Transverse colon (tissue), 3 donors: ENCODE results near the gene SH3BP5.

Experiments
- POLR2A ChIP-seq: fragments of 450-650 bp; IDR thresholded peaks from one replicate; pipeline ENCODE4 v1.6.1; 2016; ENCODE audit warnings: antibody characterized with exemption, mild to moderate bottlenecking, moderate library complexity
- TF ChIP-seq, protein P1 (sequence below), 5 experiments: fragments of 200-600 bp in 3 of 5; fragments of 450-650 bp in 2 of 5; sonication (generic) in 3 of 5; IDR thresholded peaks; 1 replicate in 2 of 5; 2 replicates in 3 of 5; pipeline ENCODE4 v1.5.1; 2016 to 2017; ENCODE audit warnings: antibody characterized with exemption in 5 of 5, inconsistent platforms in 3 of 5, mild to moderate bottlenecking in 2 of 5, moderate library complexity in 1 of 5

DNA sequence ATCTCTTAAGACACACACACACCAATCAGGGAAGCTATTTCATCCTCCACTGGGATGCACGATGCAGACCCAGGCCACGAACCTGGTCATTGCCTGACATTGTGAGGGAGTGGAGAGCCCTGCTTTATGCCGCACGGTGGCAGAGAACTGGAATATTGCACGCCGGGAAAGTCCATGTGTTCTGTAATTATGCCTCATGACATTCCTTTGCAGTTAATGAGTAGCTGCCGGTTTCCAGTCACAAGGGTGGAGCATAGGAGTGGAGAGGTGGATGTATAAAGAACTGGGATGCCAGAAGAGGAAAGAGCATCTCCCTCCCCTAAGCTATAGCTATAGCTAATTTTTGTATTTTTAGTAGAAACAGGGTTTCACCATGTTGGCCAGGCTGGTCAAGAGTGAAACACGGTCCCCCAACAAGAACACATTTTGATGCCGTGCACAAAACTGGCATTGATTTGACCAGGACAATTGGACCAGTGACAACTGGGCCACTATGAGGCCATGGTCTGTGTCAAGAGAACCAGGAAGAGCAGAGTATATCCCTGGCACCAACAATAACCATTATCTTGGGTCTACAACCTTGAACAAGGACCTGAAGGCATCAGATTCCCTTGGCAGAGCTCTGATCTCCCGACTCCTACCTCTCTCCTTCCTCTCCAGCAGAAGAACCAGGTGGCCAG lies 51.4 kb downstream of the SH3BP5 start:
- no peak for TF ChIP-seq POLR2A
- TF ChIP-seq, protein P1, sequence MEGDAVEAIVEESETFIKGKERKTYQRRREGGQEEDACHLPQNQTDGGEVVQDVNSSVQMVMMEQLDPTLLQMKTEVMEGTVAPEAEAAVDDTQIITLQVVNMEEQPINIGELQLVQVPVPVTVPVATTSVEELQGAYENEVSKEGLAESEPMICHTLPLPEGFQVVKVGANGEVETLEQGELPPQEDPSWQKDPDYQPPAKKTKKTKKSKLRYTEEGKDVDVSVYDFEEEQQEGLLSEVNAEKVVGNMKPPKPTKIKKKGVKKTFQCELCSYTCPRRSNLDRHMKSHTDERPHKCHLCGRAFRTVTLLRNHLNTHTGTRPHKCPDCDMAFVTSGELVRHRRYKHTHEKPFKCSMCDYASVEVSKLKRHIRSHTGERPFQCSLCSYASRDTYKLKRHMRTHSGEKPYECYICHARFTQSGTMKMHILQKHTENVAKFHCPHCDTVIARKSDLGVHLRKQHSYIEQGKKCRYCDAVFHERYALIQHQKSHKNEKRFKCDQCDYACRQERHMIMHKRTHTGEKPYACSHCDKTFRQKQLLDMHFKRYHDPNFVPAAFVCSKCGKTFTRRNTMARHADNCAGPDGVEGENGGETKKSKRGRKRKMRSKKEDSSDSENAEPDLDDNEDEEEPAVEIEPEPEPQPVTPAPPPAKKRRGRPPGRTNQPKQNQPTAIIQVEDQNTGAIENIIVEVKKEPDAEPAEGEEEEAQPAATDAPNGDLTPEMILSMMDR (IDR thresholded peaks at IDR 0.05), result peak in 1 of 5 experiments; percentile 22
